ENCODE data around the gene BBX.
"Not testable (repeated sequence)": the region's sequence is repeated elsewhere in the genome, so short reads cannot be mapped to it uniquely, and the experiment has no call there.

BBX gene

GRCh38 chr3:107796791-107797190 is 274.0 kb downstream of the BBX start:
- no peak for DNase-seq (ENCODE audit: low read depth in 2 of 2)

GRCh38 chr3:107797586-107797985 is 274.8 kb downstream of the BBX start:
- no peak for DNase-seq (ENCODE audit: low read depth in 2 of 2)

GRCh38 chr3:107798381-107798780 is 275.6 kb downstream of the BBX start:
- no peak for DNase-seq (ENCODE audit: low read depth in 2 of 2)

GRCh38 chr3:107800710-107801109 is 277.9 kb downstream of the BBX start:
- no peak for DNase-seq (ENCODE audit: low read depth in 2 of 2)

GRCh38 chr3:107803170-107803569 is 280.4 kb downstream of the BBX start:
- DNase-seq (ENCODE audit: low read depth in 2 of 2): no peak

- DNase-seq (ENCODE audit: low read depth in 2 of 2): no peak
These were observed 283.3 kb downstream of the BBX start for GRCh38 chr3:107806021-107806420.

- no peak for DNase-seq (ENCODE audit: low read depth in 2 of 2)
These were observed 283.8 kb downstream of the BBX start for GRCh38 chr3:107806536-107806935.

GRCh38 chr3:107810171-107811071 is 287.7 kb downstream of the BBX start:
- DNase-seq (ENCODE audit: low read depth in 2 of 2): no peak

- DNase-seq (ENCODE audit: low read depth in 2 of 2): no peak
These were observed 290.3 kb downstream of the BBX start for GRCh38 chr3:107813026-107813425.

GRCh38 chr3:107816107-107816506 is 293.3 kb downstream of the BBX start:
- no peak for DNase-seq (ENCODE audit: low read depth in 2 of 2)

GRCh38 chr3:107817076-107817475 is 294.3 kb downstream of the BBX start:
- DNase-seq (ENCODE audit: low read depth in 2 of 2): no peak

- no peak for DNase-seq (ENCODE audit: low read depth in 2 of 2)
These were observed 295.3 kb downstream of the BBX start for GRCh38 chr3:107818025-107818424.

GRCh38 chr3:107819656-107820055 is 296.9 kb downstream of the BBX start:
- DNase-seq (ENCODE audit: low read depth in 2 of 2): no peak

- no peak for DNase-seq (ENCODE audit: low read depth in 2 of 2)
These were observed 299.5 kb downstream of the BBX start for GRCh38 chr3:107822308-107822707.

- DNase-seq (ENCODE audit: low read depth in 2 of 2): no peak
These were observed 302.1 kb downstream of the BBX start for GRCh38 chr3:107824822-107825371.

- DNase-seq (ENCODE audit: low read depth in 2 of 2): no peak
These were observed 302.8 kb downstream of the BBX start for GRCh38 chr3:107825556-107825955.

GRCh38 chr3:107826727-107827126 is 304.0 kb downstream of the BBX start:
- no peak for DNase-seq (ENCODE audit: low read depth in 2 of 2)

GRCh38 chr3:107829185-107829584 is 306.4 kb downstream of the BBX start:
- no peak for DNase-seq (ENCODE audit: low read depth in 2 of 2)

- DNase-seq (ENCODE audit: low read depth in 2 of 2): no peak
These were observed 308.8 kb downstream of the BBX start for GRCh38 chr3:107831590-107831989.

GRCh38 chr3:107833043-107833442 is 310.3 kb downstream of the BBX start:
- no peak for DNase-seq (ENCODE audit: low read depth in 2 of 2)

GRCh38 chr3:107833722-107834416 is 311.1 kb downstream of the BBX start:
- no peak for DNase-seq (ENCODE audit: low read depth in 2 of 2)

GRCh38 chr3:107835001-107835400 is 312.2 kb downstream of the BBX start:
- DNase-seq (ENCODE audit: low read depth in 2 of 2): not testable (repeated sequence)
